SKM-1 treated with dmso at 0.1 percent for 144 hours (cell line): Measurements from ENCODE around the gene DCC.

ENCODE experiments used
- DNase-seq: peaks from one replicate; lab custom pipeline; 2025; ENCODE audit not compliant: unreplicated experiment; lab: John Stamatoyannopoulos, UW

Gene DCC

GRCh38 chr18:53544917-53545316 lies 1204.9 kb downstream of the DCC start:
- DNase-seq: no peak

- DNase-seq: no peak
These were observed 1212.0 kb downstream of the DCC start for GRCh38 chr18:53551868-53552426.

- DNase-seq: no peak
These were observed 1213.0 kb downstream of the DCC start for GRCh38 chr18:53553030-53553429.

GRCh38 chr18:53556450-53556849 lies 1216.5 kb downstream of the DCC start:
- no peak for DNase-seq

GRCh38 chr18:53560546-53560945 lies 1220.5 kb downstream of the DCC start:
- no peak for DNase-seq

- DNase-seq: no peak
These were observed 1226.6 kb downstream of the DCC start for GRCh38 chr18:53566626-53567025.

GRCh38 chr18:53567929-53568574 lies 1228.1 kb downstream of the DCC start:
- DNase-seq: peak; percentile 37
